OCI-LY3 (cell line): ENCODE data around the gene GRID1.

Experiments used
- CTCF ChIP-seq: fragments of 200-600, 300-600 bp; sonication (generic); IDR thresholded peaks from 2 replicates; pipeline ENCODE4 v1.5.1; 2014; ENCODE audit warnings: antibody characterized with exemption, low read length, low read depth
- EZH2phosphoT487 ChIP-seq: fragments of 200-600 bp; shearing (Covaris generic); IDR thresholded peaks from 2 replicates; pipeline ENCODE4 v1.6.1; 2018; ENCODE audit warnings: antibody characterized with exemption, mixed run types, low read depth

GRCh38 chr10:86071758-86072157, 294.8 kb downstream of the GRID1 start:
- TF ChIP-seq CTCF (no peak), EZH2phosphoT487 (no peak)
